Measurements from ENCODE around the gene HOXA3. TPM values are rescaled to one million over a fixed set of nuclear protein-coding genes. Genes with fewer than 3 reads are reported as not detected.

HOXA3 gene
- total RNA-seq, 4 donors from 2014 or later: 3.6 to 8.7 (median 6.6) TPM

DNA sequence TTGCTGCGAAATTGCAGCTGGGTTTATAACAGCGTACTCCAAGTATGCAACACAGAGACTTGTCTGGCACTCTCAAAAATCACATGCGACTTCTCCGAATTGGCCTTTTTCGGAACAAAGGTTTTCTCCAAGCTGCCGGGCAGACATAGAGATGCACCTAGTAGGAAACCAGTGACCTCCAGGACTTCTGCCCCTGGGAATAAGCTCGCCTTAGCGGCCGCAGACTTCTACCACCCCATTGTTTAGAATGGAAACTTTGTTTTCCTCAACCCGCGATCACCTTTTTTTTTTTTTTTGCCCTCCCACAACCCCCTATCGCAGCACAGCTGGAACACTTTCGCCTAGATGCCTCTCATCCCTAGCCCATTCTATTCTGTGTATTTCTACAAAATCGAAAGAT, 26.6 kb upstream of the HOXA3 start:
- H3K27ac ChIP-seq: no peak overlapping the region
- no peak overlapping the region for H3K4me3 ChIP-seq
- no peaks in the 10 kb centered on the region for H3K9me3 ChIP-seq
- DNase-seq: no peak
- no peaks in the 10 kb centered on the region for H3K36me3 ChIP-seq
- WGBS, 2 donors: 65 to 71% methylated on average over 14 of the region's 14 CpGs
- H3K4me1 ChIP-seq: peaks cover 18 to 31% (median 20%) of the 10 kb centered on the region in 3 donors
- intact Hi-C loops (cut with DNase I): no loop called here
- peaks cover 28 to 100% (median 71%) of the 10 kb centered on the region in 4 donors for H3K27me3 ChIP-seq
- TF ChIP-seq CTCF (IDR thresholded peaks at IDR 0.05) (no peak), POLR2A (IDR thresholded peaks at IDR 0.05) (no peak)

DNA sequence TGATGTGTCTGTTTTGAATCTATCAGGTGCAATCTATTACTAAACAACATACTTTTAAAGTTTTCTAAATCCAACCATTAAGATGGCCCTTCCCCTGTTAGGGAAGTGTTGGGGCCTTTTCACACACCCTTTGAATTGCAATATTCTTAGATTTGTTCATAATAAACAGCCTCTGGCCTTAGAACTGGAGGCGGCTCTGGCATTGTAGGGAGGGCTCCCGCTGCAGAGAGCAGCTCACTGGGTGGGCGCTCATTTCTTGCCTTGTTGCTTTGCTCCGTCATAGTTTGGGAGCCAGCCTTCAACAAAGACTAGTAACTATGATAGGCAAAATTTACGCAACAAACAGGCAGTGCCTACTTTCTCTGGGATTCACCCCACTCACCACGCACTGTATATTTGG, 26.0 kb upstream of the HOXA3 start:
- no peak overlapping the region for H3K27ac ChIP-seq

DNA sequence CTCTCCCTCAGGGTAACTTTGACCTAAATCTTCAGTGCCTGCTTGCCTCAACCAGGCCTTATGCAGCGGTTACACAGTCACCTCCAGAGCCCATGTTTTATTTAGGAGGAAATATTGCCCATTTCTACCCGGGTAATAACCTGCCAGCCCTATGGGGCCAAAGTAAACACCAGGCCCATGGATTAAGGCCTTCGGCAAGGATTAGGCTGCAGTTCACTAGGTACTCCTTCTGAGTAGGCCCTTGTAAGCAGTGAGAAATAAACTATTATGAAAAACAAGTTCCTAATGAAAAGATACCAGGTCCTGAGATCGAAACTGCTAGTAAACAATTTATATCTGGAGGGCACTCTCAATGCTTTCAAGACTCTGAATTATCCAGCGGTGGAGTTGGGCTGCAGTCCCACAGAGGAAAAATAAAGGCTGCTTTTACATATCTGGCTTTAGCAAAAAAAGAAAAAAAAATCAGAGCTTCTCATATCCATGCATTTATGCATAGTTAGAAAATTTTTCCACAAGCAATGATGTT, 25.5 kb upstream of the HOXA3 start:
- Histone ChIP-seq H3K27me3 (peaks cover 30 to 100% (median 69%) of the 10 kb centered on the region in 4 donors), H3K27ac (no peak overlapping the region)

More for the DNA sequence above, 26.0 kb upstream of the HOXA3 start:
- intact Hi-C loops (cut with DNase I): no loop called here
- DNase-seq: no peak
- no peaks in the 10 kb centered on the region for H3K36me3 ChIP-seq
- no peaks in the 10 kb centered on the region for H3K9me3 ChIP-seq
- no peak overlapping the region for H3K4me3 ChIP-seq
- H3K4me1 ChIP-seq: peaks cover 19 to 31% (median 22%) of the 10 kb centered on the region in 3 donors
- TF ChIP-seq CTCF (IDR thresholded peaks at IDR 0.05): no peak
- TF ChIP-seq POLR2A (IDR thresholded peaks at IDR 0.05): no peak
- WGBS, 2 donors: 87% methylated on average over 6 of the region's 6 CpGs
- H3K27me3 ChIP-seq: peaks cover 30 to 100% (median 70%) of the 10 kb centered on the region in 4 donors

DNA sequence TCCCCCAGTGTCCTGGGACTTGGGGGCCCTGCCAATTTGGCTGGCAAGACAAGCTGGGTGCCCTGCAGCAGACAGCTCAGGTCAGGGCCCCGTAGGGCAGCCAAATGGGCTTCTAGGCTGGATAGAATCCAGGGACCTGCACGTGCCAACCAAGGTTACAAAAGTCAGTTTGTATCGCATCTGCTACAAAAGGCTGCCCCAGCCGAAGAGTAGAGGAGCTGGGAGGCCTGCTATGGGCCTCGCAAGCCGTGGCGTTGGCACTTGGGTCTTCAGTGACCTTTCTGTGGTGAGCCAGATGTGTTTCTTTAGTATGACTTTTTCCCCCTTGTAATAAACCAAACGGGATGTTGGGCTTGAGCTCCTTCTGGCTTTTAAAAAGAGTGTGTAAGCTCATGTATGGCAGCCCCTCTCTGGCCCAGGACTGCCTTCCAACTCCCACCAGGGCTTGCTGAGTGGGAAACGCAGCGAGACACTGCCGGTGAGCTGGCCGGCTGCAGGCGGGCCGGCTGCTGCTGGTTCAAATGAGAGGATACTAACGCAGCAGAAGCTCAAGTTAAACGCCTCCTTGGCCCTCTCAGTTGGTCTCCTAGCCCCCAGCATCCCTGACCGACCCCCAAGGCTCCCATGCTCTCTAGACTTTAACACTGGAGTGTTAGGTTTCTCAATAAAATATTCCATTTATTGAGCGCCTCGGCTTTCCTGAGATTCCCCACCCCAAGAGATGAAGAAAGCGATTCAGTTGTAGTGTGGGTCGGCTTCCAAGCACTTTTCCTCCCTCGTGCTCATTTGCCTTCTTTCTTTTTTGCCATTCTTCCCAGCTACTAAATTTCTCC, 24.8 kb upstream of the HOXA3 start:
- H3K9me3 ChIP-seq: no peaks in the 10 kb centered on the region
- WGBS, 2 donors: 84 to 85% methylated on average over 19 to 22 of the region's 22 CpGs
- peaks cover 21 to 36% (median 31%) of the 10 kb centered on the region in 3 donors for H3K4me1 ChIP-seq
- DNase-seq: no peak
- H3K27ac ChIP-seq: no peak overlapping the region
- no peaks in the 10 kb centered on the region for H3K36me3 ChIP-seq
- H3K4me3 ChIP-seq: no peak overlapping the region
- TF ChIP-seq CTCF (IDR thresholded peaks at IDR 0.05): no peak
- no peak for TF ChIP-seq POLR2A (IDR thresholded peaks at IDR 0.05)
- intact Hi-C loops (cut with DNase I): no loop called here
- H3K27me3 ChIP-seq: peaks cover 35 to 100% (median 68%) of the 10 kb centered on the region in 4 donors

More for the DNA sequence above, 25.5 kb upstream of the HOXA3 start:
- H3K36me3 ChIP-seq: no peaks in the 10 kb centered on the region
- TF ChIP-seq POLR2A (IDR thresholded peaks at IDR 0.05) (no peak), CTCF (IDR thresholded peaks at IDR 0.05) (no peak)
- no peak overlapping the region for H3K4me3 ChIP-seq
- no peaks in the 10 kb centered on the region for H3K9me3 ChIP-seq
- DNase-seq: no peak
- intact Hi-C loops (cut with DNase I): no loop called here
- 82 to 85% methylated on average over 4 to 5 of the region's 5 CpGs for WGBS, 2 donors
- peaks cover 18 to 31% (median 27%) of the 10 kb centered on the region in 3 donors for H3K4me1 ChIP-seq

GRCh38 chr7:27176524-27176845, 24.1 kb upstream of the HOXA3 start:
- intact Hi-C loops (cut with DNase I): no loop called here
- Histone ChIP-seq H3K4me3 (no peak overlapping the region), H3K27me3 (peaks cover 36 to 100% (median 70%) of the 10 kb centered on the region in 4 donors)

More at GRCh38 chr7:27176524-27176845, 24.1 kb upstream of the HOXA3 start:
- TF ChIP-seq POLR2A (IDR thresholded peaks at IDR 0.05) (no peak), CTCF (IDR thresholded peaks at IDR 0.05) (no peak)
- Histone ChIP-seq H3K9me3 (no peaks in the 10 kb centered on the region), H3K36me3 (no peaks in the 10 kb centered on the region), H3K4me1 (peaks cover 25 to 43% (median 31%) of the 10 kb centered on the region in 3 donors), H3K27ac (no peak overlapping the region)
- WGBS, 2 donors: 92 to 100% methylated on average over 1 to 3 of the region's 3 CpGs
- no peak for DNase-seq

Data from esophagus squamous epithelium (tissue), 5 donors.